RPMI7951 (cell line): ENCODE data around the gene APRT. TPM values are rescaled to one million over a fixed set of nuclear protein-coding genes. Genes with fewer than 3 reads are reported as not detected.
A peak's percentile ranks its signal among the peaks of the same experiment; 100 is the strongest.
"Not testable (repeated sequence)": the region's sequence is repeated elsewhere in the genome, so short reads cannot be mapped to it uniquely, and the experiment has no call there.

ENCODE experiments used
- DNase-seq: peaks from one replicate; pipeline ENCODE4 v3.0.0-alpha.2; 2012; ENCODE audit warnings: low read depth
- total RNA-seq: library from RNA; depleted of rRNA; stranded (reverse); fragments of >200 nt; shearing (Covaris generic); gene quantifications from 2 replicates; pipeline ENCODE4 v1.2.3, GENCODE V29; 2014

The APRT gene
- total RNA-seq, 1 experiment from 2014 or later: 122 TPM

GRCh38 chr16:88772871-88773811, 38.6 kb downstream of the APRT start:
- peak; percentile 82 for DNase-seq

DNA sequence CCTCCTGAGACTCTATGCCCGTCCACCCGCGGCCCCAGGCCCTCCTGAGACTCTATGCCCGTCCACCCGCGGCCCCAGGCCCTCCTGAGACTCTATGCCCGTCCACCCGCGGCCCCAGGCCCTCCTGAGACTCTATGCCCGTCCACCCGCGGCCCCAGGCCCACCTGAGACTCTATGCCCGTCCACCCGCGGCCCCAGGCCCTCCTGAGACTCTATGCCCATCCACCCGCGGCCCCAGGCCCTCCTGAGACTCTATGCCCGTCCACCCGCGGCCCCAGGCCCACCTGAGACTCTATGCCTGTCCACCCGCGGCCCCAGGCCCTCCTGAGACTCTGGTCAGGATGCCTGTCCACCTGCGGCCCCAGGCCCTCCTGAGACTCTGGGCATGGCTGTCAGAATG, 39.9 kb downstream of the APRT start:
- not testable (repeated sequence) for DNase-seq

GRCh38 chr16:88771294-88771772, 40.4 kb downstream of the APRT start:
- DNase-seq: no peak

GRCh38 chr16:88770461-88771293, 41.1 kb downstream of the APRT start:
- DNase-seq: peak; percentile 57

GRCh38 chr16:88769617-88770460, 41.9 kb downstream of the APRT start:
- DNase-seq: no peak

DNA sequence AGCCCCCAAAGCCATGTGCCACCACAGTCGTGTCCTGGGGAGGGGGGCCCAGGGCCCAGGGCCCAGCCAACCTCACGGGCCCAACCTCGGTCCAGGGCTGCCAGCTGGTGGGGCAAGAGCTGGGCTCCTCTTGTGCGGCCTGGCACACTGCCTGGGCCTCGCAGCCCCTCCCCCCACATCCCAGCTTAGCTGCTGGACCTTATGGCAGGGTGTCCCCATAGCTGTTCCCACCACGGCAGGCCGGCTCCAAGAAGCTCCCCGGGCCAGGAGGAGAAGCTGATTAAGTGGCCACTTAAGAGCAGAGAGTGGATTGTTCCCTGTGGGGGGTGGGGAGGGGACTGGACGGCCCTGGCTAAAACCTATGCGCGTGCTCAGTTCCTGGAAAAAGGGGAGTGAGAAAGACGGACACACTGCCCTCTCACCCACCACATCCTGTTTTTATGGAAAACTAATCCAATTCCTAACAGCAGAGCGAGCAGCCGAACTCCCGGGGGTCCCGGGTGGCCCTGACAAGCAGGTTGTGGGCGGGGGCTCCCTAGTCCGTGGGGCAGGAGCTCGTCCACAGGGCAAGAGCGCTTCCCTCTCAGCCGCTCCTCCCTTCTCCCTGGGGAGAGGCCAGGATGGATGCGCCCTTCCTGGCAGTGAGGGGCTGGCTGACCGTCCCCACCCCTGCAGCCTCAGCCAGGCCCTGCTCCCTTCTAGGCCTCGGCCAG, 43.5 kb downstream of the APRT start:
- DNase-seq: peak; percentile 46

- no peak for DNase-seq
Observed at GRCh38 chr16:88767546-88768070, 44.1 kb downstream of the APRT start.

DNA sequence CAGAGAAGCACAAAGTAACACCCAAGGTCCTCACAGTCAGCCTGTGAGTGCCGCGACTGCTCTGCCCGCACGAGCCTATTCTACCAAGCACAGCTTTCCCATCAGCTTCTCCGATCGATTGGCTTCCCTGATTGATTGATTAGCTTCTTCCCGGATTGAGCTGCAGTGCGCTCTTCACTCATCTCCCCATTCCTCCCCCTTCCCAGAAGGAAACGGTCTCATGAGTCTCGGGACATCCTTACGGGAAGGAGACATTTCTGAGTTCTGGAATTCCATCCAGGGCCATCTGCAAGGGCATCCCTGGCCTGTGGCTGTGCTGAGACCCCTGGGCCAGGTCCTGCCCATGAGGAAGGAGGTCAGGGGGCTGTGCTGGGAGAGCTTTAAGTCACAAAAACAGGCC, 44.8 kb downstream of the APRT start:
- DNase-seq: no peak

DNA sequence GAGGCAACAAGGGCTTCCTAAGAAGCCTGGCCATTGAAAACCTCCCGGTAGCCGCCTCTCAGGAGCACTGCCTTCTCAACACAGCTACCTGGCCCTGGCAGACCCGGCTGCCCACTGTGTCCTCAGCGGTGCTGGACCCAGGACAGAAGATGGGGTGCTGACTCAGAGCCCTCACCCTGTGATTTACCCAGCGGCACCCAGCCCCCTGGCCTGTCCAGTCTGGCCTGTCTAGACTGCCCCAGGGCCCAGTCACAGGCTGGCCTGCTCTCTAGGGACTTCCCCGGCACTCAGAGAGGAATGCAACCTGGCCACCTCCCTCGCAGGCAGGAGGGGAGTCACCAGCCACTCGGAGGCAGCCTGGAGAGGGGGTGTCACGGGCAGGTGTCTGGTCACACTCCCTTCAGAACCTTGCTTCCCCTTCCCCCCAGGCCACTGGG, 46.8 kb downstream of the APRT start:
- DNase-seq: peak; percentile 45

DNA sequence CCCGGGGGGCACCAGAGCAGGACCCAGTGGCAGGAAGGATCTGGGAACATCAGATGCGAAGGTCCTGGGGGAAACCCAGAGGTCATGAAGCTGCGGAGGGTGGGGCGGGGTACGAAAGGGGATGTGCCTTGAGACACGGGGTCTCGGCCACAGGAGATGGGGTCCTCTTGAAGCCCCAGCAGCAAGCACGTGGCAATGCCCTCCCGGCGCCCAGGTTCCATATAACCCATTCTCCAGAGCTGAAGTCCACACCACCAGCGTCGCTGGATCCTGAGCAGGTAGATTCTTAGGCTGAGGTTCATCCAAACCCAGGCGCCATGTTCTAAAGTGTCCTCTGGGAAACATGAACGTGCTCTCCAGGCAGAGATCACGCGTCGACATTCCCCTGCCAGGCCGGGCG, 47.6 kb downstream of the APRT start:
- DNase-seq: no peak

GRCh38 chr16:88763502-88764053, 48.1 kb downstream of the APRT start:
- DNase-seq: no peak

DNA sequence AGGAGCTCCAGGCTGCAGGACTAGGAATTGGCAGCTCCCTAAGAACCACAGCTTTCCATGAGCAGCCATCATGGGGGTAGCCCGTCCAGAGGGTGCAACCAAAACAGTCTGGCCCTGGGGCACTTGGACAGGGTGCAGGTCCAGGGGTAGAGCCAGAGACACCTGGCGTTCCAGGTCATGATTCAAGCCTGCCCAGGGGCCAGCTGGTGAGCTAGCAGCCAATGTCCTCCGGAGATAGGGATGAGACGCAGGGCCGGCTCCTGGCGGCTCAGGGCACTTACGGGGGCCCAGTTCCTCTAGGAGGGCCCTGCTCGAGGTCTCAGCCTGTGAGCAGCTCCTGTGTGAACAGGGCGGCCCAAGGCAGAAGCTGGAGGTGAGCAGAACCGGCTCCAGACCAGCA, 48.8 kb downstream of the APRT start:
- no peak for DNase-seq

- DNase-seq: no peak
Observed at GRCh38 chr16:88762258-88762870, 49.4 kb downstream of the APRT start.

- DNase-seq: no peak
Observed at GRCh38 chr16:88761830-88762229, 49.9 kb downstream of the APRT start.

- DNase-seq: no peak
Observed at GRCh38 chr16:88761143-88761534, 50.6 kb downstream of the APRT start.

- DNase-seq: no peak
Observed at GRCh38 chr16:88760424-88761142, 51.1 kb downstream of the APRT start.

GRCh38 chr16:88759976-88760350, 51.8 kb downstream of the APRT start:
- DNase-seq: no peak
